Sciatic nerve (tissue), 2 donors: Measurements from ENCODE around the gene GTF2IRD1. TPM values are rescaled to one million over a fixed set of nuclear protein-coding genes. Genes with fewer than 3 reads are reported as not detected.
A peak's percentile ranks its signal among the peaks of the same experiment; 100 is the strongest.

Source experiments
- ATAC-seq: fragments of 200-7000 bp; cut with Tn5 transposase; one replicate; pipeline ENCODE4 v1.9.1; 2020; ENCODE audit warnings: mild to moderate bottlenecking, moderate library complexity
- DNase-seq: peaks from one replicate; pipeline ENCODE4 v3.0.0-alpha.2; 2020; ENCODE audit warnings: low spot score
- intact Hi-C: fragments of 100-400 bp; cut with DNase I; formaldehyde crosslinking; loops from one replicate; pipeline ENCODE4 v1.14.2; 2022
- total RNA-seq: library from RNA; stranded (reverse); fragmentation: NEBNext Ultra II Directional; extraction: Animal tissue kit (Norgen Biotek cat#: 25700); gene quantifications from one replicate; pipeline ENCODE4 v1.2.1, GENCODE V29; 2021
- donor health status: DM: no; HTN: no; CAD: no.
- donor health status: DM: no; HTN: no; CAD: no.

GTF2IRD1 gene
- total RNA-seq, 1 donor from 2014 or later = 29.5 TPM

- no peak for ATAC-seq
- intact Hi-C loops = no loop called here
Measured at GRCh38 chr7:74457007-74457406, 3.3 kb downstream of the GTF2IRD1 start.

GRCh38 chr7:74461970-74462706, 8.4 kb downstream of the GTF2IRD1 start:
- intact Hi-C loops = no loop called here
- no peak for ATAC-seq
- DNase-seq = no peak

More at GRCh38 chr7:74457007-74457406, 3.3 kb downstream of the GTF2IRD1 start:
- no peak for DNase-seq

- DNase-seq (no peak), ATAC-seq (no peak)
- intact Hi-C loops = no loop called here
Measured at GRCh38 chr7:74462707-74463100, 9.0 kb downstream of the GTF2IRD1 start.

- ATAC-seq (no peak), DNase-seq (no peak)
- intact Hi-C loops = no loop called here
Measured at GRCh38 chr7:74464931-74465886, 11.5 kb downstream of the GTF2IRD1 start.

- ATAC-seq = peak; percentile 61
- DNase-seq = no peak
- intact Hi-C loops = no loop called here
Measured at GRCh38 chr7:74466196-74466813, 12.6 kb downstream of the GTF2IRD1 start.

- ATAC-seq = no peak
- intact Hi-C loops = no loop called here
- no peak for DNase-seq
Measured at GRCh38 chr7:74467876-74468275, 14.2 kb downstream of the GTF2IRD1 start.

- ATAC-seq (no peak), DNase-seq (no peak)
- intact Hi-C loops = no loop called here
Measured at GRCh38 chr7:74470504-74470903, 16.8 kb downstream of the GTF2IRD1 start.

GRCh38 chr7:74473116-74473515, 19.4 kb downstream of the GTF2IRD1 start:
- intact Hi-C loops = no loop called here
- DNase-seq = no peak
- no peak for ATAC-seq

GRCh38 chr7:74474271-74474865, 20.7 kb downstream of the GTF2IRD1 start:
- no peak for ATAC-seq
- intact Hi-C loops = no loop called here
- no peak for DNase-seq

GRCh38 chr7:74475243-74475986, 21.7 kb downstream of the GTF2IRD1 start:
- no peak for ATAC-seq
- intact Hi-C loops = no loop called here
- DNase-seq = no peak

- intact Hi-C loops = no loop called here
- no peak for DNase-seq
- ATAC-seq = no peak
Measured at GRCh38 chr7:74475987-74476350, 22.3 kb downstream of the GTF2IRD1 start.

- DNase-seq (no peak), ATAC-seq (no peak)
- intact Hi-C loops = no loop called here
Measured at GRCh38 chr7:74476626-74477025, 22.9 kb downstream of the GTF2IRD1 start.

- intact Hi-C loops = no loop called here
- no peak for ATAC-seq
- DNase-seq = no peak
Measured at GRCh38 chr7:74478671-74479065, 25.0 kb downstream of the GTF2IRD1 start.

- ATAC-seq = peak; percentile 0
- no peak for DNase-seq
- intact Hi-C loops = no loop called here
Measured at GRCh38 chr7:74479066-74479781, 25.5 kb downstream of the GTF2IRD1 start.

GRCh38 chr7:74479961-74480829, 26.5 kb downstream of the GTF2IRD1 start:
- peak; percentile 85 for DNase-seq
- intact Hi-C loops = no loop called here
- ATAC-seq = peak; percentile 65

- intact Hi-C loops = no loop called here
- peak; percentile 67 for ATAC-seq
- DNase-seq = peak; percentile 76
Measured at GRCh38 chr7:74480861-74481417, 27.2 kb downstream of the GTF2IRD1 start.
